GM12878 (cell line): ENCODE measurements around the gene DARS1. TPM values are rescaled to one million over a fixed set of nuclear protein-coding genes. Genes with fewer than 3 reads are reported as not detected.
A peak's percentile ranks its signal among the peaks of the same experiment; 100 is the strongest.

Source experiments
- ATAC-seq: fragments of 200-7000 bp; cut with Tn5 transposase; 3 replicates; pipeline ENCODE4 v1.9.1; 2020; ENCODE audit warnings: mild to moderate bottlenecking, moderate library complexity
- BruUV-seq: library from RNA; stranded (reverse); fragments of 400-500 nt; replicated peaks from 2 replicates; lab custom pipeline; 2021; lab: Mats Ljungman, UMichigan
- CTCF ChIA-PET: fragments of 300-600 bp; sonication (Branson Sonifier 250); formaldehyde crosslinking; extraction: SDS; loops from one replicate; lab custom pipeline; 2021; ENCODE audit warnings: inconsistent platforms; lab: Yijun Ruan, JAX
- POLR2A ChIA-PET: fragments of 350-600 bp; formaldehyde crosslinking; extraction: SDS; loops from one replicate; lab custom pipeline; 2021; ENCODE audit warnings: inconsistent platforms; lab: Charles Lee
- RAD21 ChIA-PET: fragments of 300-600 bp; sonication (Branson Sonifier 250); formaldehyde crosslinking; loops from one replicate; lab custom pipeline; 2023; ENCODE audit warnings: antibody characterized with exemption; ENCODE audit not compliant: unreplicated experiment; lab: Charles Lee
- SMC1A ChIA-PET: fragments of 300-600 bp; sonication (Branson Sonifier 250); formaldehyde crosslinking; loops from one replicate; lab custom pipeline; 2023; ENCODE audit not compliant: unreplicated experiment, uncharacterized antibody; lab: Charles Lee
- DNase-seq: peaks from one replicate; pipeline ENCODE4 v3.0.0-alpha.2; 2011; ENCODE audit warnings: low read depth, low spot score
- FAIRE-seq: peaks from 3 replicates; lab custom pipeline; 2011; peaks lifted over from hg19 to GRCh38; lab: Jason Lieb, UNC
- H2AFZ ChIP-seq: 2 replicates; pipeline ENCODE4 v1.6.0; 2011; ENCODE audit warnings: low read depth, low read length, control low read depth; ENCODE audit not compliant: control insufficient read depth
- H3K27ac ChIP-seq: 2 replicates; pipeline ENCODE4 v1.5.1; 2011; ENCODE audit warnings: control low read depth; ENCODE audit not compliant: control insufficient read depth, insufficient read depth
- H3K27me3 ChIP-seq, 2 experiments: replicated peaks in 1 of 2; 2 replicates each; pipeline versions ENCODE4 v1.6.0 to v1.6.1; 2011; ENCODE audit warnings: low read length in 1 of 2; ENCODE audit not compliant: control insufficient read depth in 2 of 2, insufficient read depth in 2 of 2
- H3K36me3 ChIP-seq, 2 experiments: 2 replicates each; pipeline ENCODE4 v1.5.1; 2011; ENCODE audit warnings: low read length in 1 of 2; ENCODE audit not compliant: control insufficient read depth in 2 of 2, insufficient read depth in 2 of 2
- H3K4me1 ChIP-seq: 2 replicates; pipeline ENCODE4 v1.6.1; 2011; ENCODE audit warnings: mild to moderate bottlenecking, low read length, moderate library complexity, mixed read lengths; ENCODE audit not compliant: control insufficient read depth, insufficient read depth
- H3K4me2 ChIP-seq: 2 replicates; pipeline ENCODE4 v1.6.0; 2011; ENCODE audit warnings: control low read depth; ENCODE audit not compliant: control insufficient read depth, insufficient read depth
- H3K4me3 ChIP-seq: fragments of 200-600 bp; sonication (generic); 2 replicates; pipeline ENCODE4 v1.5.1; 2016
- H3K79me2 ChIP-seq: 2 replicates; pipeline ENCODE4 v1.6.0; 2011; ENCODE audit warnings: low read length; ENCODE audit not compliant: control insufficient read depth, insufficient read depth
- H3K9ac ChIP-seq: 2 replicates; pipeline ENCODE4 v1.8.0; 2011; ENCODE audit warnings: low read length, control low read depth, mixed read lengths; ENCODE audit not compliant: control insufficient read depth, insufficient read depth
- H3K9me3 ChIP-seq: replicated peaks from 3 replicates; pipeline ENCODE4 v1.5.1; 2011; ENCODE audit warnings: mild to moderate bottlenecking, low read length; ENCODE audit not compliant: control insufficient read depth, insufficient read depth
- H4K20me1 ChIP-seq: 2 replicates; pipeline ENCODE4 v1.6.0; 2011; ENCODE audit not compliant: control insufficient read depth, insufficient read depth
- CHD4 ChIP-seq: fragments of 200-600 bp; sonication (generic); IDR thresholded peaks from 2 replicates; pipeline ENCODE4 v1.6.1; 2016; ENCODE audit warnings: mild to moderate bottlenecking
- FOXM1 ChIP-seq: IDR thresholded peaks from 2 replicates; pipeline ENCODE4 v1.6.1; 2012; ENCODE audit warnings: low read depth, mild to moderate bottlenecking, inconsistent platforms, low read length, moderate library complexity
- IKZF2 ChIP-seq, 2 experiments: fragments of 450-650 bp; IDR thresholded peaks; 2 replicates each; pipeline ENCODE4 v1.6.1; 2017; ENCODE audit warnings: mild to moderate bottlenecking in 2 of 2, moderate library complexity in 2 of 2
- MLLT1 ChIP-seq: fragments of 450-650 bp; IDR thresholded peaks from 2 replicates; pipeline ENCODE4 v1.6.1; 2016; ENCODE audit warnings: mild to moderate bottlenecking
- RCOR1 ChIP-seq: conservative IDR thresholded peaks from 2 replicates; pipeline ENCODE4 v1.6.1; 2012; ENCODE audit warnings: low read depth, low read length, improper control_type of control experiment
- SPI1 ChIP-seq: IDR thresholded peaks from 2 replicates; pipeline ENCODE4 v1.6.1; 2011; ENCODE audit warnings: low read depth, mild to moderate bottlenecking, low read length, moderate library complexity, borderline replicate concordance; ENCODE audit not compliant: insufficient read depth
- SREBF2 ChIP-seq: IDR thresholded peaks from 2 replicates; pipeline ENCODE4 v1.6.1; 2012; ENCODE audit warnings: mild to moderate bottlenecking, low read length
- YY1 ChIP-seq: IDR thresholded peaks from 2 replicates; pipeline ENCODE4 v1.6.1; 2011; ENCODE audit warnings: low read depth, mild to moderate bottlenecking, low read length
- ZBTB40 ChIP-seq: fragments of 450-650 bp; IDR thresholded peaks from 2 replicates; pipeline ENCODE4 v1.6.1; 2016; ENCODE audit warnings: mild to moderate bottlenecking, moderate library complexity, borderline replicate concordance
- WGBS: methylation state at CpG from one replicate; pipeline ENCODE4 v1.1.6; 2016; ENCODE audit warnings: low lambda C conversion rate; ENCODE audit not compliant: insufficient replicate concordance, insufficient coverage; ENCODE audit errors: missing lambda C conversion rate; 5-methylcytosine and 5-hydroxymethylcytosine counted together
- in situ Hi-C: fragments of 300-500 bp; cut with MboI; formaldehyde crosslinking; loops from 9 replicates; pipeline ENCODE4 v1.14.3; 2018; ENCODE audit warnings: mixed read lengths
- intact Hi-C: fragments of 100-400 bp; cut with micrococcal nuclease; formaldehyde crosslinking; loops from one replicate; pipeline ENCODE4 v1.14.2; 2022; ENCODE audit not compliant: unreplicated experiment
- polyA plus RNA-seq, 11 experiments: library from polyadenylated mRNA; depleted of rRNA in 4 of 11; unstranded in 6 of 11; stranded (reverse) in 5 of 11; fragments of >200 nt; fragmentation: Nextera tagmentation in 4 of 11; fragmentation: Illumina TruSeq in 1 of 11; extraction: Ambion mirVana in 4 of 11; extraction: Trizol in 1 of 11; gene quantifications; 1 replicate in 1 of 11; 2 replicates in 10 of 11; pipeline versions ENCODE4 v1.2.1 to v1.2.3, GENCODE V29; 2011 to 2016; ENCODE audit warnings: inconsistent platforms in 2 of 11, missing spikeins in 2 of 11, low read depth in 1 of 11
- total RNA-seq, 4 experiments: library from RNA; depleted of rRNA in 3 of 4; stranded (reverse); fragments of >200 nt in 3 of 4; fragmentation: Illumina TruSeq in 1 of 4; extraction: Trizol in 1 of 4; gene quantifications; 2 replicates each; pipeline versions ENCODE4 v1.2.1 to v1.2.3, GENCODE V29; 2013 to 2021

DARS1 gene
- total and polyA plus RNA-seq, 10 of the 15 experiments (the other 5 are each of a cell fraction or from before 2014, with no cell fraction given), result 91.0 to 387 (median 137) TPM

- BruUV-seq, result no TSS peak
- Histone ChIP-seq H3K27me3 (no peaks in the 10 kb centered on the region), H4K20me1 (no peaks in the 10 kb centered on the region), H3K9me3 (no peaks in the 10 kb centered on the region), H3K4me1 (no peaks in the 10 kb centered on the region), H2AFZ (no peak overlapping the region), H3K4me3 (no peak overlapping the region), H3K9ac (no peak overlapping the region), H3K4me2 (no peak overlapping the region; the same call in 1 of the 2 replicates), H3K27ac (no peak overlapping the region)
- ChIA-PET POLR2A (interaction anchor here (0.6 to 8.9 kb wide), 4 partner anchors 10 to 64 kb away, joined by 3 to 68 read pairs (median 15); no protein-coding TSS in a partner anchor), RAD21 (interaction anchor here (0.8 to 6.8 kb wide), 10 partner anchors 10 to 127 kb away, joined by 3 to 88 read pairs (median 10); no protein-coding TSS in a partner anchor), SMC1A (interaction anchor here (0.9 to 15.2 kb wide), 13 partner anchors 8 to 71 kb away, joined by 3 to 153 read pairs (median 9); no protein-coding TSS in a partner anchor), CTCF (interaction anchor here (1.0 to 4.3 kb wide), 4 partner anchors 11 to 63 kb away, joined by 3 to 42 read pairs (median 6); no protein-coding TSS in a partner anchor)
- DNase-seq, result no peak
- FAIRE-seq, result no peak
- intact Hi-C loops, result loop anchor here (5.0 kb wide), 1 partner anchor 340 kb away; no protein-coding TSS in a partner anchor
- no peak for ATAC-seq
- in situ Hi-C loops, result no loop called here
- TF ChIP-seq SPI1, result no peak
- 0 out of 4 replicates have a peak, but pooled peaks of 1 of the 2 experiments have one; percentile 14 for TF ChIP-seq IKZF2 (IDR thresholded peaks at IDR 0.05)
- TF ChIP-seq, all 136 proteins: peak for 1
- WGBS, result 100% methylated on average over 2 of the region's 2 CpGs
- H3K79me2 ChIP-seq, result peaks cover 29% of the 10 kb centered on the region
- peaks cover 0 to 3% of the 10 kb centered on the region in 2 experiments; a peak in 1 of 4 replicates for H3K36me3 ChIP-seq
Observed at GRCh38 chr2:135987441-135987840, 2.0 kb upstream of the DARS1 start.

GRCh38 chr2:135986507-135986906, 1.1 kb upstream of the DARS1 start:
- Histone ChIP-seq H3K36me3 (peaks cover 0 to 3% of the 10 kb centered on the region in 2 experiments; a peak in 2 of 4 replicates), H3K27ac (no peak overlapping the region), H3K4me3 (peak overlapping the region; percentile 88), H3K4me1 (no peaks in the 10 kb centered on the region), H3K27me3 (no peaks in the 10 kb centered on the region), H3K9ac (0 out of 2 replicates have a peak overlapping the region, but pooled peaks have one; percentile 98), H2AFZ (no peak overlapping the region), H3K79me2 (peaks cover 33% of the 10 kb centered on the region), H4K20me1 (no peaks in the 10 kb centered on the region), H3K4me2 (peak overlapping the region; percentile 55), H3K9me3 (no peaks in the 10 kb centered on the region)
- SMC1A ChIA-PET, result interaction anchor here (0.6 to 15.2 kb wide), 17 partner anchors 11 to 406 kb away, joined by 3 to 153 read pairs (median 4); no protein-coding TSS in a partner anchor
- DNase-seq, result no peak
- CTCF ChIA-PET, result interaction anchor here (0.6 to 4.3 kb wide), 7 partner anchors 11 to 398 kb away, joined by 3 to 42 read pairs (median 7); no protein-coding TSS in a partner anchor
- in situ Hi-C loops (no loop called here), intact Hi-C loops (loop anchor here (5.0 kb wide), 1 partner anchor 341 kb away; no protein-coding TSS in a partner anchor)
- RAD21 ChIA-PET, result interaction anchor here (0.6 to 6.8 kb wide), 20 partner anchors 11 to 398 kb away, joined by 3 to 88 read pairs (median 4); no protein-coding TSS in a partner anchor
- FAIRE-seq, result no peak
- POLR2A ChIA-PET, result interaction anchor here (1.0 to 8.9 kb wide), 15 partner anchors 8 to 456 kb away, joined by 3 to 68 read pairs (median 4); partner anchors contain the start of gene ZRANB3
- no TSS peak for BruUV-seq
- WGBS, result 88% methylated on average over 5 of the region's 5 CpGs
- TF ChIP-seq YY1 (peak; percentile 85), MLLT1 (peak; percentile 9), SREBF2 (no peak), RCOR1 (no peak), SPI1 (no peak), ZBTB40 (no peak), CHD4 (no peak), FOXM1 (no peak)
- no peak for ATAC-seq
